Measurements from ENCODE around the gene GRK1. TPM values are rescaled to one million over a fixed set of nuclear protein-coding genes. Genes with fewer than 3 reads are reported as not detected.

The GRK1 gene
- polyA plus RNA-seq, 5 donors = 0.99 to 3.0 (median 1.5) TPM

GRCh38 chr13:113774177-113775107, 107.4 kb downstream of the GRK1 start:
- no peak for DNase-seq

DNA sequence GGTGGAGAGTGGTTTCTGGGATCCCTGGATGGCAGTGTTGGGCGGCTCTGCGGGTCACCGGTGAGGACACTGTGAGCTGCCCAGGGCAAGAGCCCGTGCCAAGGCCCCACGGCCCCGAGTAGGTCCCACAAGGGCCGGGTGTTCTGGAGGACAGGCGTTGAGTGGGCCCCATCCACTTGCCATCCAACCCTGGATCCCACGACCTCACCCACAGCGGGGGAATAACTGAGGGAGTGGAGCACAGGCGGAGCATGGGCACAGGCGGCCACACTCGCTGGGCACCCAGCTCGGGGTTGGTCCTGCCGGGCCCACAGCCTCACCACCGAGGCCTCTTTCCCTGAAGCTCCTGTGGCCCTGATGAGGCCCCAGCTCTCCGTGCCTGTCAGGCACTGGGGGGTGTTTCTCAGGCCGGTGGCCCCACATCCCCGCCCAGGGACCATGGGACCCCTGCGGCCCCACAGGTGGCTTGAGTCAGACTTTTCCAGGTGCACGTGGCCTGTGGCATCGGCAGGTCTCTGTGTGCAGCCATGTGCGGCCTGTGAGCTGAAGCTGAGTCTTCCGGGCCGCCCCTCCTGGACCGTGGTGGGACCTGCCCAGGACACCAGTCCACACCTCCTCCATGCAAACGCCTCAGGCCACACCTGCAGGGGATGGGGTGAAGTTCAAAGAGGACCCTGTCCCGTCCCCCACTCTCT, 108.6 kb downstream of the GRK1 start:
- no peak for DNase-seq

DNA sequence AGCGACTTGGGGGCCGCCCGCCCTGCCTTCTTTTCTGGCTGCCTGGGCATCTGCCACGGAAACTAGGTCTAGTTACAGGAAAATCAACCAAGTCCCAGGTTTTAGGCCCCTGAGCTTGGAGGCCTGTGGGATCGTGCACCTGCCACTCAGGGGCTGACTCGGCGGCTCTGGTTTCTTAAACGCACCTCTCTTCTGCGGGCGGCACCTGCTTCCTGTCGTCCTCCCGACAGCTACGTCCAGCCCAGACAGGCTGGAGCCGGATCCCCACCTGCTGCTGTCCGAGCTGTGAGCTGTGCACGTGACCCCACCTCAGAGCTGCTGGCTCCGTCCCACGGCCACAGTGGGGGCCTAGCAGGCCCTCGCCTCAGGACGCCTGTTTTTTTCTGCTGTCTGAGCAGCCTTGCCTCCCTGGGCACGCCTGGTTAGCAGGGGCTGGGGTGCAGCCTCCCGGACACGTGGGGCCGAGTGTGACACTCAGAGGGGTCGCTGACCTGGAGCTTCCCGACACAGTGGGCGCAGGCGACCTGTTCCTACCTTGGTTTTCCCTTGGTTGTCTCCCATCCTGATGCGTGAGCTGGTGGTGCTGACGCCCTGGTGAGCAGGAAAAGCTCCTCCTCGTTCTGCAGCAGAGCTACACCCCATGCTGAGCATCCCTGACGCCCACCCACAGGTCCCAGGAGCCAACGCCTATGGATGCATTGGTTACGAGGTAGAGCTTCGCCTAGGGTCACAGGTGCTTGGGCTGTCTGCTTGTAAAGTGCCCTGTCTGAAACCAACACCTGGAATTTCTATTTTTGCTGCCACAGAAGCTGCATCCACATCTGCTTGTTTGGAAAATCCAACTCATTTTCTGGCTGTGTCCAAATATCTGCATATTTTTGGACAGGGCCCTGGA, 109.5 kb downstream of the GRK1 start:
- DNase-seq = no peak

DNA sequence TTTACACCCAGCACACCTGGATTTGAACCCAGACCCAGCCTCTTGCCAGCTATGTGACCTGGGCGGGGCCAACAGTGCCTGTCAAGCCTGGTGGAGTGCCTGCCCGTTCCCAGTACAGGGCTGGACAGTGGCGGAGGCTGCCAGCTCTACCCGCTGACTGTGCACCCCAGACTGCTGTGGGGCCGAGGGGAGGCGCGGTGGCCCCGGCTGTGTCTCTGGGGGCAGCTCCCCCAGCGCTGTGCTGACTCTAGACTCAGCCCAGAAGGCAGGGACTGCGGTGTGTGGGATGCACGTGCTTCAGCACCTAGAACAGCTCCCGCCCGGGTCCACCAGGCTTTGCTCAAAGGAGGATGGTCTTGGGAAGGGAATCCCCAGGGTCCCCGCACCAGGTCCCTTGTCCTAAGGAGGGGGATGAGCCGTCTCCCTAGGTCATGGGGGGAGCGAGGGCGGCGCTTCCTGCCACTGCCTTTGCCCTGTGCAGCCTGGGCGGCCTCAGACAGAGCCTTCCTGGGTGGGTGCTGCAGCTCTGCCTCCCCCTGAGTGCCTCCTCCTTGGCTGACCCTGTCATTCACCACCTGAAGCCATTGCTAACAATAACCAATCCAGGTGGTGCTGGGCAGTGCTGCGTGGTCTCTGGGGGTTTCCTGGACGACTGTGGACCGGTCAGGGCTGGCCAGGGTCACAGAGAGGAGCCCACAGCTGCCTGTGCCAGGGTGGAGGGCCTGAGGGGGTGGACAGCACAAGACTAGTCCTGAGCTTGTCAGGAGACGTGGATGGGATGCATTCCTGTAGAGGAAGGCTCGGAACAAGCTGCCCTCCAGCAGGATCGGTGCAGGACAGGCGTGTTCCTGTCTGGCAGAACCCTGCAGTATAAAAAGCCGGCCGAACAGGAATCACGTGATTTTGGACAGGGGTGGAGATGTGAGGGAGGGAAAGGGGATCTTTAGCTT, 110.6 kb downstream of the GRK1 start:
- DNase-seq = no peak

GRCh38 chr13:113781571-113781970, 114.6 kb downstream of the GRK1 start:
- DNase-seq = no peak

DNA sequence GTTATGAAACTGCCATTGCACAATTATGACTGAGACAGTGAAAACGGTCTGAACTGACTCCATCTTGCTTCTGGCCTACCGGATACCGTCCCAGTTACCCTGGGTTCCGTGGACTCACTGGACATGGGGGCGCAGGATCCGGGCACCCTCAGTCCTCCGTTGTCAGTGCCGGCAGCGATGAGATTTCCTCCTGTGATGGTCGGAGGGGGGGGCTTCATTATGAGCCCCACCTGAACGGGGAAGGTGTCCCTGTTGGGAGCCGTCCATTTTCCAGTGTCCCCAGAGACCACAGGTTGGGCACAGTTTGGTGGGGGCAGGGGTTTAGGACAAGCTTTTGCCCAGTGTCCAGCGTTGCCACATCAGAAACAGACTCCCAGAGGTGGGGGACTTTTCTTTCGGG, 115.5 kb downstream of the GRK1 start:
- DNase-seq = no peak

- no peak for DNase-seq
Observed at GRCh38 chr13:113783200-113783881, 116.3 kb downstream of the GRK1 start.

DNA sequence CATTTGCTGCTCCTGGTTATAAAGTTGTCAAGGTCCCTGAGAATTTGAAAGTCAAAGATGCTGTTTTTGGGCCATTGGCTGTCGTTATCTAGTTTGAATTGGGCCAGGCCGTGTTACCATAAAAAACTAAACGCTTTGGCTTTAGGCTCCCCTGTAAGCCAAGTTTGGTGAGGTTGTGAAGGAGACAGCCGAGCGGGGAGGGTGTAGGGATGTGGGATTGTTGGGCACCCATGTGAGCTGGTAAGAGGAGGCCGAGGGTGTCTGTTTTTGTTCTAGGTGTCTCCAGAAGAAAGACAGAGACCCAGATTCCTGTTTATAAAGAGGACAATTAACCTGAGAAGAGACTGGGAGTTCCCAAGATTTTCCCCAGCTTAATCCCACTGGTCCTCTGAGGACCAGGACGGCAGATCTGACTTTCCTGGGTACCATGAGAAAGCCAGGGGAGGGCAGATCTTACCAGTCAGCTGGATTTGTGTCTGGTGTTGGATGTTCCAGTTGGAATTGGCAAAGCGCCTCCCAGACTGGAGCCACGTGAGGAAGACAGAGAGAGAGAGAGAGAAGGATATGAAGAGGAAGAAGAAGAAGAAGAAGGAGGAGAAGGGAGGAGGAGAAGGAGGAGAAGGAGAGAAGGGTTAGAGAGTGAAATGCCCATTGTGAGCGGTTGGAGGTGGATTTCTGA, 117.1 kb downstream of the GRK1 start:
- DNase-seq = no peak

- no peak for DNase-seq
Observed at GRCh38 chr13:113784645-113785024, 117.6 kb downstream of the GRK1 start.

DNA sequence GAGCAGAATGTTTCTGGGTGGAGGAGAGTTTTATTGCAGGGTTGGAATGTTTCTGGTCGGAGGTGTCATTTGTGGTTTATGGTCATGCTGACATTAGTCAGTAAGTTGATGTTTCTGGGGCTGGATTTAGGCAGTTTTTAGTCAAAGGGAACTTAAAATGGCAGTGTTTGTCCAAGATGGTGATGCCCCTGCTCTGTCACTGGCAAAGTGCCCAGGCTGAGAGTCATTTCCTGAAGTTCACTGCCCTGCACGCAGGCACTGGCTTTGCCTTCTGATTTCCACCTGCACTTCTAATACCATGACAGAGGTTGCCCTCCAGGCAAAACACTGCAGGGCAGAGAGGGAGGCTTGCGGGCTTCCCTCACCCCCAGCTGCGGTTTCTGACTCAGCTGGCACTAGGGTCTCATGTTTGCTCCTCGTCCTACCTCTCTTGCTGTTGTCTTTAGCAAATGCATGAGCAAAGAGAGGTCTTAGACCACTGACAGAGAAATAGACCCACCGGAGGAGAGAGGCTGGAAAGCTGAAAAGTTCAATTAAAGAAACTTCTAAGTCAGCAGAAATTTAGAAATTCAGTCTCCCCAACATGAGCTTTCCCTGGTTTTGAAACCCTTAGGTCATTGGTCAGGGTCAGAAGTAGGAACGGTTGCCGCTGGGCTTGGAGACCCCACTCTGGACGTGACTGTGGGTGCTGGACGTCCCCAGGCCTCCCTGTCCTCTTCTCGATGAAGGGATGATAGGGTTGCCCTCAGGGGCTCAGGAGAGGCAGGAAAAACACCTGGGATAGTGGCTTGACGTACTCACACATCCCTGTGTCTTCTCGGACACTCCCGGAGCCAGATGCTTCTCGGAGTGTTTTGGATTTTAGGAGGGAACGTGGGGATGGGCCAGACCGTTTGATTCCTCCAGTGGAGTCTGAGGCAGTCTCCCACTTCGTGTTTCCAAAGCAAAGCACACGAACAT, 118.3 kb downstream of the GRK1 start:
- DNase-seq = no peak

DNA sequence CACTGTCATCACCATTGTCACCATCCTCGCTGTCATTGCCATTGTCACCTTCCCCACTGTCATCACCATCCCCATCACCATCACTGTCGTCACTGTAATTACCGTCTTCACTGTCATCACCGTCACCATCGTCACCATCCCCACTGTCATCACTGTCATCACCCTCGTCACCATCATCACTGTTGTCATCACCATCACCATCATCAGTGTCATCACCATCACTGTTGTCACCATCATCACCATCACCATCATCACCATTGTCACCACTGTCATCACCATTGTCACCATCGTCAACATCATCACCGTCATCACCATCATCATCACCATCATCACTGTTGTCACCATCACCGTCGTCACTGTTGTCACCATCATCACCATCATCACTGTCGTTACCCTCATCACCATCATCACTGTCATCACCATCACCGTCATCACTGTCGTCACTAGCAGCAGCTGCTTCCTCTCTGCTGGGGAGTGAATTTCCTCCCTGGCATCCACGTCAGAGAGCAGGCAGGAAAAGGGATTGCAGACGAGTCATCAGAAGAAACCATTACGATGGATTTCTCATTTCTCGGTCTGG, 119.3 kb downstream of the GRK1 start:
- DNase-seq = no peak

Other genes with a start within 250 kb of the GRK1 start
- 10 to 100 TPM in 1 of 5 donors, 1 to 10 TPM in 4; 1.1 to 12.4 (median 1.2) TPM for gene ADPRHL1, start 213.7 kb upstream of the GRK1 start, polyA plus RNA-seq (ENCODE audit: insufficient read depth in 1 of 5, insufficient read length in 5 of 5, low replicate concordance in 1 of 5)
- gene DCUN1D2, start 176.5 kb upstream of the GRK1 start, polyA plus RNA-seq (ENCODE audit: insufficient read depth in 1 of 5, insufficient read length in 5 of 5, low replicate concordance in 1 of 5) = 10 to 100 TPM; 17.2 to 22.1 (median 19.0) TPM
- 10 to 100 TPM; 77.4 to 87.3 (median 80.6) TPM for gene TFDP1, start 82.5 kb upstream of the GRK1 start, polyA plus RNA-seq (ENCODE audit: insufficient read depth in 1 of 5, insufficient read length in 5 of 5, low replicate concordance in 1 of 5)
- gene ATP4B, start 9.0 kb upstream of the GRK1 start, polyA plus RNA-seq (ENCODE audit: insufficient read depth in 1 of 5, insufficient read length in 5 of 5, low replicate concordance in 1 of 5) = under 1 TPM in 4 of 5 donors, not detected in 1; 0.36 to 0.55 (median 0.46) TPM
- gene TMEM255B, start 92.0 kb downstream of the GRK1 start, polyA plus RNA-seq (ENCODE audit: insufficient read depth in 1 of 5, insufficient read length in 5 of 5, low replicate concordance in 1 of 5) = 10 to 100 TPM in 4 of 5 donors, 1 to 10 TPM in 1; 8.5 to 17.4 (median 13.3) TPM
- 10 to 100 TPM; 20.7 to 44.3 (median 30.2) TPM for gene GAS6, start 196.9 kb downstream of the GRK1 start, polyA plus RNA-seq (ENCODE audit: insufficient read depth in 1 of 5, insufficient read length in 5 of 5, low replicate concordance in 1 of 5)

Measured in right lung (tissue), 5 donors.